ENCODE measurements around the gene FNDC3B.

Gene FNDC3B

DNA sequence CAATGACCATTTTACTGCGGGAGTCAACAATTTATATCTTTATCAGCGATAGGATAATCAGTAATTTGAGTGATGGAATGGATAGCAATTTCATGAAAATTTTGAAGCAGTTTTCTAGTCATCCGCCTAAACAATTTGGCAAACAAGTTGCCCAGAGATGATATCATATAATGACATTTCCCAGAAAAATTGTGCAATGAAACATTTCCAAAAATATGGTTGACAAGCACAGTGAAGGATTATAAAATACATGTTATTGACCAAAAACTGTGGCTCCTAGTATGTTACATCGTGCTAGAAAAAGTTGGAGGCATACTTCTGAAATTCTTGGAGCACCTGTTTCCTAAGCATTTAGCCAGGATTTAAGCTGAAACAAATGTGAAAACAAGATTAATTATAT lies 263.8 kb downstream of the FNDC3B start:
- Histone ChIP-seq H3K9me3 (ENCODE audit: control insufficient read depth in 5 of 5, low read length in 5 of 5) (no peaks in the 10 kb centered on the region), H3K4me1 (ENCODE audit: control insufficient read depth in 5 of 5, insufficient read depth in 5 of 5, low read length in 5 of 5) (peaks cover 0 to 11% (median 6%) of the 10 kb centered on the region in 5 donors), H3K27ac (ENCODE audit: low read depth, low read length) (peak overlapping the region; percentile 64), H3K9ac (ENCODE audit: low read length in 5 of 5) (peak overlapping the region in 1 of 5 donors; percentile 41), H3K36me3 (ENCODE audit: control insufficient read depth in 5 of 5, insufficient read depth in 5 of 5, low read length in 5 of 5) (peaks cover 29 to 52% (median 41%) of the 10 kb centered on the region in 5 donors), H3K27me3 (ENCODE audit: control insufficient read depth in 5 of 5, insufficient read depth in 4 of 5, low read length in 5 of 5) (no peaks in the 10 kb centered on the region), H3K4me3 (ENCODE audit: low read depth in 1 of 5, low read length in 5 of 5) (no peak overlapping the region)

GRCh38 chr3:172303941-172304558 lies 264.7 kb downstream of the FNDC3B start:
- Histone ChIP-seq H3K27ac (ENCODE audit: low read depth, low read length) (peak overlapping the region; percentile 64), H3K9ac (ENCODE audit: low read length in 5 of 5) (peak overlapping the region in 1 of 5 donors; percentile 41), H3K4me3 (ENCODE audit: low read depth in 1 of 5, low read length in 5 of 5) (no peak overlapping the region), H3K27me3 (ENCODE audit: control insufficient read depth in 5 of 5, insufficient read depth in 4 of 5, low read length in 5 of 5) (no peaks in the 10 kb centered on the region), H3K4me1 (ENCODE audit: control insufficient read depth in 5 of 5, insufficient read depth in 5 of 5, low read length in 5 of 5) (peaks cover 0 to 11% (median 6%) of the 10 kb centered on the region in 5 donors), H3K36me3 (ENCODE audit: control insufficient read depth in 5 of 5, insufficient read depth in 5 of 5, low read length in 5 of 5) (peaks cover 30 to 51% (median 44%) of the 10 kb centered on the region in 5 donors), H3K9me3 (ENCODE audit: control insufficient read depth in 5 of 5, low read length in 5 of 5) (no peaks in the 10 kb centered on the region)

DNA sequence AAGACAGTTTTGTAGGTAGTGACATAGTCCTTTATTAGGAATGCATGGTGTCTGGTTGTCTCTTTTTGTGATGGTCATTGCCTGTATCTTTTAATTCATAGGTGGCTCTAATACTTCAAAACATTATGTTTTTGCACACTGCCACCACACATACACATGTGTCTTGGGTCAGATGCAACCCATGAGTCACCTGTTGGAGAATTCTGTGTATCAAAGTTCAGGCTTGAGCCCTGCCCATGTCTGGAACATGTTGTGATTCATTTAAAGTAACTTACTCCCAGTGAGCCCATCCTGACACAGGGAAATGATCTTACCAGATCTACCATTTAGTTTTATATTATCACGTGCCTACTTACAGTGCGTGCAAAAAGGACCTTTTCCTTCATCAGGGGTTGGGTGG lies 266.2 kb downstream of the FNDC3B start:
- H3K9me3 ChIP-seq (ENCODE audit: control insufficient read depth in 5 of 5, low read length in 5 of 5): no peaks in the 10 kb centered on the region
- no peak overlapping the region for H3K4me3 ChIP-seq (ENCODE audit: low read depth in 1 of 5, low read length in 5 of 5)
- no peak overlapping the region for H3K9ac ChIP-seq (ENCODE audit: low read length in 5 of 5)
- no peak overlapping the region for H3K27ac ChIP-seq (ENCODE audit: low read depth, low read length)
- H3K4me1 ChIP-seq (ENCODE audit: control insufficient read depth in 5 of 5, insufficient read depth in 5 of 5, low read length in 5 of 5): peaks cover 0 to 14% (median 6%) of the 10 kb centered on the region in 5 donors
- peaks cover 32 to 59% (median 48%) of the 10 kb centered on the region in 5 donors for H3K36me3 ChIP-seq (ENCODE audit: control insufficient read depth in 5 of 5, insufficient read depth in 5 of 5, low read length in 5 of 5)
- H3K27me3 ChIP-seq (ENCODE audit: control insufficient read depth in 5 of 5, insufficient read depth in 4 of 5, low read length in 5 of 5): no peaks in the 10 kb centered on the region

DNA sequence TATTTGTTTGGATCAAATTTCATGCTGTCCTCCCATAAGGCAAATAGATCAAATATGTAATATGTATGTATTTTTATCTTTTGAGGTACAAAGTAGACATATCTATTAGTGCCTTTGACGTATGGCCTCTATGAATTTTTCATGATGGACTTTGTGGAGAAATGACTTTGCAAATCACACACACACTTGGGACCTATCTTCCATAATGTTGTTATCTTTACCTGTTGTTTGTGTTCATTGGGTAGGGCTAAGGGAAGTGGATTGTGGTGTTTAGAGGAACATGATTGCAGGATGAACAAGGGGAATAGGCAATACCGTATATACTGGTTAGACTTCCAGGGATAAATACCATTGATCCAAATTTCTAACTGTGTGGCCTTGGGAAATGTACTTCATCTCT lies 266.6 kb downstream of the FNDC3B start:
- no peaks in the 10 kb centered on the region for H3K27me3 ChIP-seq (ENCODE audit: control insufficient read depth in 5 of 5, insufficient read depth in 4 of 5, low read length in 5 of 5)
- H3K27ac ChIP-seq (ENCODE audit: low read depth, low read length): no peak overlapping the region
- peaks cover 0 to 14% (median 6%) of the 10 kb centered on the region in 5 donors for H3K4me1 ChIP-seq (ENCODE audit: control insufficient read depth in 5 of 5, insufficient read depth in 5 of 5, low read length in 5 of 5)
- H3K9ac ChIP-seq (ENCODE audit: low read length in 5 of 5): no peak overlapping the region
- no peak overlapping the region for H3K4me3 ChIP-seq (ENCODE audit: low read depth in 1 of 5, low read length in 5 of 5)
- peaks cover 32 to 59% (median 52%) of the 10 kb centered on the region in 5 donors for H3K36me3 ChIP-seq (ENCODE audit: control insufficient read depth in 5 of 5, insufficient read depth in 5 of 5, low read length in 5 of 5)
- H3K9me3 ChIP-seq (ENCODE audit: control insufficient read depth in 5 of 5, low read length in 5 of 5): no peaks in the 10 kb centered on the region

- Histone ChIP-seq H3K4me3 (ENCODE audit: low read depth in 1 of 5, low read length in 5 of 5) (no peak overlapping the region), H3K9me3 (ENCODE audit: control insufficient read depth in 5 of 5, low read length in 5 of 5) (no peaks in the 10 kb centered on the region), H3K4me1 (ENCODE audit: control insufficient read depth in 5 of 5, insufficient read depth in 5 of 5, low read length in 5 of 5) (peaks cover 0 to 15% (median 5%) of the 10 kb centered on the region in 5 donors), H3K36me3 (ENCODE audit: control insufficient read depth in 5 of 5, insufficient read depth in 5 of 5, low read length in 5 of 5) (peaks cover 34 to 59% (median 51%) of the 10 kb centered on the region in 5 donors), H3K27me3 (ENCODE audit: control insufficient read depth in 5 of 5, insufficient read depth in 4 of 5, low read length in 5 of 5) (no peaks in the 10 kb centered on the region), H3K27ac (ENCODE audit: low read depth, low read length) (no peak overlapping the region), H3K9ac (ENCODE audit: low read length in 5 of 5) (no peak overlapping the region)
These were observed 267.8 kb downstream of the FNDC3B start for GRCh38 chr3:172307141-172307560.

DNA sequence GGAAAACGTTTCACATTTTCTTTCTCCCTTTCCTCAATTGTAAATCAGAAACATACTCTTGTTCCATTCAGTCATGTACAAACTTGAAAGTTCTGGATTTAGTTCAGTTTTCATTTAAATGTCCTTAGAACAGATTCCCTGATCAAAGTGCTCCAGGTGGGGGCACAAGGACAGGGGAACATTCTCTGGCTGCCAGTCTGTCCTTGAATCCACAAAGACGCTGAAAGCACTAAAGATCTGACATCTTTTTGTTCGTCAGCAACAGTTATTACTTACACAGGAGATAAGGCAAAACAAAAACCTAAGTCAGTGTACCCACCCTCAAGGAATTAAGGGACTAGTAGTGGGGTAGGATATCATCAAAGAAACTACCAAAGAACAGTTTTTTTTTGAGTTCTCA lies 269.7 kb downstream of the FNDC3B start:
- peaks cover 0 to 13% (median 6%) of the 10 kb centered on the region in 5 donors for H3K4me1 ChIP-seq (ENCODE audit: control insufficient read depth in 5 of 5, insufficient read depth in 5 of 5, low read length in 5 of 5)
- H3K36me3 ChIP-seq (ENCODE audit: control insufficient read depth in 5 of 5, insufficient read depth in 5 of 5, low read length in 5 of 5): peaks cover 44 to 75% (median 64%) of the 10 kb centered on the region in 5 donors
- H3K9me3 ChIP-seq (ENCODE audit: control insufficient read depth in 5 of 5, low read length in 5 of 5): no peaks in the 10 kb centered on the region
- no peaks in the 10 kb centered on the region for H3K27me3 ChIP-seq (ENCODE audit: control insufficient read depth in 5 of 5, insufficient read depth in 4 of 5, low read length in 5 of 5)
- H3K9ac ChIP-seq (ENCODE audit: low read length in 5 of 5): no peak overlapping the region
- no peak overlapping the region for H3K27ac ChIP-seq (ENCODE audit: low read depth, low read length)
- H3K4me3 ChIP-seq (ENCODE audit: low read depth in 1 of 5, low read length in 5 of 5): no peak overlapping the region

- Histone ChIP-seq H3K27ac (ENCODE audit: low read depth, low read length) (no peak overlapping the region), H3K9ac (ENCODE audit: low read length in 5 of 5) (no peak overlapping the region), H3K4me3 (ENCODE audit: low read depth in 1 of 5, low read length in 5 of 5) (no peak overlapping the region), H3K9me3 (ENCODE audit: control insufficient read depth in 5 of 5, low read length in 5 of 5) (no peaks in the 10 kb centered on the region), H3K4me1 (ENCODE audit: control insufficient read depth in 5 of 5, insufficient read depth in 5 of 5, low read length in 5 of 5) (peaks cover 0 to 13% (median 6%) of the 10 kb centered on the region in 5 donors), H3K27me3 (ENCODE audit: control insufficient read depth in 5 of 5, insufficient read depth in 4 of 5, low read length in 5 of 5) (no peaks in the 10 kb centered on the region), H3K36me3 (ENCODE audit: control insufficient read depth in 5 of 5, insufficient read depth in 5 of 5, low read length in 5 of 5) (peaks cover 44 to 78% (median 66%) of the 10 kb centered on the region in 5 donors)
These were observed 270.5 kb downstream of the FNDC3B start for GRCh38 chr3:172309741-172310427.

DNA sequence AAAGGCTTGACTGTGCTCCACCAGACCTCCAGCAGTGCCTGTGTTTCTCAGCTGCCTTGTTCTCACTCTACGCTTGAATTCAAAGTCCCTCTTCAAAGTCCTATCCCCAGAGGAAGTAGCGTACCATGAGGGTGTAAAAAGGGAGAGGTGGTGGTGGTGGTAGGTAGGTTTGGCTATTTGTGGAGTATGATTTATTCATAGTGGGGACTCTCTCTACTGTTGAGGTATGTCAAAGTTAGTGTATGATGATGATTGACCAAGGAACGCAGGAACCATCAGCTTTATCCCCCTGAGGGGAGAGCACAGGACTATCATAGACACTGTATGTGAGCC lies 271.0 kb downstream of the FNDC3B start:
- no peak overlapping the region for H3K9ac ChIP-seq (ENCODE audit: low read length in 5 of 5)
- H3K27me3 ChIP-seq (ENCODE audit: control insufficient read depth in 5 of 5, insufficient read depth in 4 of 5, low read length in 5 of 5): no peaks in the 10 kb centered on the region
- no peak overlapping the region for H3K27ac ChIP-seq (ENCODE audit: low read depth, low read length)
- no peak overlapping the region for H3K4me3 ChIP-seq (ENCODE audit: low read depth in 1 of 5, low read length in 5 of 5)
- no peaks in the 10 kb centered on the region for H3K9me3 ChIP-seq (ENCODE audit: control insufficient read depth in 5 of 5, low read length in 5 of 5)
- peaks cover 0 to 15% (median 6%) of the 10 kb centered on the region in 5 donors for H3K4me1 ChIP-seq (ENCODE audit: control insufficient read depth in 5 of 5, insufficient read depth in 5 of 5, low read length in 5 of 5)
- H3K36me3 ChIP-seq (ENCODE audit: control insufficient read depth in 5 of 5, insufficient read depth in 5 of 5, low read length in 5 of 5): peaks cover 44 to 79% (median 66%) of the 10 kb centered on the region in 5 donors

DNA sequence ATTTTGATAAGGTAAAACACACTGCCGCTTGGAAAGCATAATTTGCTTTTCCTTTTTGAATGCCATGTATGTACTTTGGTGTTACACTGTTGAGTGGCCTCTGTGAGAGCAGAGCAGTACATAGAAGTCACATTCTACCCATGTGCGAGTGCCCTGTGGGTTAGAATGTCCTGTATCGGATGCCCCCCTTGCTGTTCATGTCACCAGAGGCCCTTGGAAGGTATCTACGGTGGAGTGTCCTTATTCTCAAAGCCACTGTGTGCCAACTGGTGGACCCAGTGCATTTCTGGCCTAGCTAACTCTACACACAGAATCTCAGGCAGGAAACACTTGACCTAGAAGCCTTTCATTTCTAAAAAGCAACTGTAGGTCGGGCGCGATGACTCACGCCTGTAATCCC lies 271.8 kb downstream of the FNDC3B start:
- no peaks in the 10 kb centered on the region for H3K9me3 ChIP-seq (ENCODE audit: control insufficient read depth in 5 of 5, low read length in 5 of 5)
- H3K36me3 ChIP-seq (ENCODE audit: control insufficient read depth in 5 of 5, insufficient read depth in 5 of 5, low read length in 5 of 5): peaks cover 44 to 75% (median 66%) of the 10 kb centered on the region in 5 donors
- no peak overlapping the region for H3K9ac ChIP-seq (ENCODE audit: low read length in 5 of 5)
- no peak overlapping the region for H3K27ac ChIP-seq (ENCODE audit: low read depth, low read length)
- H3K27me3 ChIP-seq (ENCODE audit: control insufficient read depth in 5 of 5, insufficient read depth in 4 of 5, low read length in 5 of 5): no peaks in the 10 kb centered on the region
- H3K4me1 ChIP-seq (ENCODE audit: control insufficient read depth in 5 of 5, insufficient read depth in 5 of 5, low read length in 5 of 5): peaks cover 0 to 16% (median 8%) of the 10 kb centered on the region in 5 donors
- H3K4me3 ChIP-seq (ENCODE audit: low read depth in 1 of 5, low read length in 5 of 5): no peak overlapping the region

DNA sequence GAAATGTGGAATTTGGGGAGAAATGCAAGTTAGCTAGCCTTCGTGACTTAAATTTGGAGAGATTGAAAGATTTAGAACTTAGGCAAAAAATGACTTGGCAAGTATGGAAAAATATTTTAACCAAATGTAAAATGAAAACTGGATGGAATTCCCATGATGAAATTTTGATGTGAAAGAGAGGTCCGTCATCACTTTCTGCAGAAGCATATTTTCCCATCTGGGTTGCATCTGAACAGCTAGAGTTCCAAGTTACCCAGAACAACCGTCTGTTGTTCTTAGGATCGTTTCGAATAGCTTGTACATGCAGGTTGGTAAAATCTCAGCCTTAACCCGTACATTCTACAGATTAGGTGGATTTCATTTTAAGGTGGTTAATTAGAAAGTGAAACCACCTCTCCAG lies 272.6 kb downstream of the FNDC3B start:
- Histone ChIP-seq H3K4me1 (ENCODE audit: control insufficient read depth in 5 of 5, insufficient read depth in 5 of 5, low read length in 5 of 5) (peaks cover 0 to 18% (median 8%) of the 10 kb centered on the region in 5 donors), H3K9me3 (ENCODE audit: control insufficient read depth in 5 of 5, low read length in 5 of 5) (no peaks in the 10 kb centered on the region), H3K27ac (ENCODE audit: low read depth, low read length) (no peak overlapping the region), H3K4me3 (ENCODE audit: low read depth in 1 of 5, low read length in 5 of 5) (no peak overlapping the region), H3K9ac (ENCODE audit: low read length in 5 of 5) (no peak overlapping the region), H3K27me3 (ENCODE audit: control insufficient read depth in 5 of 5, insufficient read depth in 4 of 5, low read length in 5 of 5) (no peaks in the 10 kb centered on the region), H3K36me3 (ENCODE audit: control insufficient read depth in 5 of 5, insufficient read depth in 5 of 5, low read length in 5 of 5) (peaks cover 50 to 74% (median 66%) of the 10 kb centered on the region in 5 donors)
